GM18868 (cell line): Measurements from ENCODE around the gene KIF19.
"Not testable (repeated sequence)": the region's sequence is repeated elsewhere in the genome, so short reads cannot be mapped to it uniquely, and the experiment has no call there.

Experiments
- ATAC-seq: cut with Tn5 transposase; IDR thresholded peaks from one replicate; pipeline ENCODE4 v1.9.1; 2021; ENCODE audit warnings: mild to moderate bottlenecking, moderate library complexity; ENCODE audit not compliant: unreplicated experiment

The KIF19 gene

DNA sequence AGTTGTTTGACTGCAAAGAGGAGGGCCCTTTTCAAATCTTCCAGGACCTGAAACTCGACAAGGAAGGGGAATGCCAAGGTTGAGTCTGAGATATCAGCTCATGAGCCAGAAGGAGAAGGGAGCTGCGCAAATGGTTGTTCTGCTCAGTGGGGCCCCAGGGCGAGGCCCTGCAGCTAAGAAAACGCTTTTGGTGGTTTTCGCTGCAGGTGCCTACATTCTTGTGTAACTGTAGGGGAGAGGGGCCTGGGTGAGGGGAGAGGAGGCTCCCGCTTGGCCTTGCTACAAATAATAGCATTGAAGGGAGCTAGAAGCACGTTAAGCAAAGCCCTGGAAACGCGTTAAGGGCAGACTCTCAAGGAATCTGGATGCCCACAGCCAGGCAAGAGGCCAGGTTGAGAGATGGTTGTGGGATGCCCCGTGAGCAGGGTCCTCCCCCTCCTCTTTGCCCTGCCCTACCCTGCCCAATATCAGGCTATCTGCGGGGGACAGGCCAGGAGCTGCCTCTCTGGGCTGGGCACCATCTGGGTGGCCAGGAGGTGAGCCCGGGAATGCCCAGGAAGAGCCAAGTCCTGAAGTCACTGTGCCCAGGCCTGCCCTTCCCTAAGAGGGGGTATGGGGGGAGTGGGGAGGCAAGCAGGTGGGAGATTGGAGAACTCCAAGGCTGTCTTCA, 63.2 kb downstream of the KIF19 start:
- no peak for ATAC-seq

- no peak for ATAC-seq
These were observed 64.1 kb downstream of the KIF19 start for GRCh38 chr17:74389937-74390679.

- no peak for ATAC-seq
These were observed 64.9 kb downstream of the KIF19 start for GRCh38 chr17:74390680-74391653.

DNA sequence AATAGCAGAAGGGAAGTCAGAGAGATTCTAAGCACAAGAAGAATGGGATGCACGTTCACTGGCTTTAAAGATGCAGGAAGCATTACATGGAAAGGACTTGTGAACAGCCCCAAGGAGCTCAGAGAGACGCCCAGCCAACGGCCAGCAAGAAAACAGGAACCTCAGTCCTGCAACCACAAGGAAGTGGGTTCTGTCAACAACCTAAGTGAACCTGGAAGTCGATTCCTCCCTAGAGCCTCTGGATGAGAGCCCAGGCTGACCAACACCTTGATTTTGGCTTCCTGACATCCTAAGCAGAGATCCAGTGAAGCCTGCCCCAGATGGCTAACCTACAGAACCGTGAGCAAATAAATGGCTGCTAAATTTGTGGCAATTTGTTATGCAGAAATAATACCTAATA, 65.7 kb downstream of the KIF19 start:
- ATAC-seq = no peak

GRCh38 chr17:74392848-74393247, 66.8 kb downstream of the KIF19 start:
- ATAC-seq = no peak

DNA sequence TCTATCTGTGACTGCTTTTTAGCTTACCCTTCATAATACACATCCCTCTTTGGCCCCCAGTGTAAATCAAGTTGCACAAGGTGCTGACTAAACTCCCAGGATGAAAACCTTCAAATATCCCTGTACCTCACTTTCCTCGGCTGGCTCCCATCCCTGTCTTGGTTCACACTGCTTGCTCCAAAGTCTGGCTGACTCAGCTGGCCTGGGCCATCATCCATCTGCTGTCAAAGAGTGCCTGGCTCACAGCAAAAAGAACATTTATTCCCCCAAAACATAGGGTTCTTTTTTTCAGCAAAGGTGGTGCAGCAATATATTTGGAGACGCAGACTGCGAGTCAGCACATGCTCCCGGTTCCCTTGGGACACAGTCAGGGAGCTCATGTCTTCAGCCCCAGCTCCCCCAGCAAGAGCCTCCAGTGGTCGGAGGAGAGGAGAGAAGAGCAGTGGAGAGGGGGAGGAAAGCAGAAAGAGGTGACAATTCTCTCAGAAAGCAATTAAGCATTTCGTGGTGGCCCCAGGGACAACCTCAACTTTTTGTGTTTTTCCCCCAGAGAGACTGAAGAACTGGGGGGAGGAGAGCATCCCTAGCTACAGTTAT, 67.4 kb downstream of the KIF19 start:
- no peak for ATAC-seq

- ATAC-seq = no peak
These were observed 68.4 kb downstream of the KIF19 start for GRCh38 chr17:74394275-74394950.

DNA sequence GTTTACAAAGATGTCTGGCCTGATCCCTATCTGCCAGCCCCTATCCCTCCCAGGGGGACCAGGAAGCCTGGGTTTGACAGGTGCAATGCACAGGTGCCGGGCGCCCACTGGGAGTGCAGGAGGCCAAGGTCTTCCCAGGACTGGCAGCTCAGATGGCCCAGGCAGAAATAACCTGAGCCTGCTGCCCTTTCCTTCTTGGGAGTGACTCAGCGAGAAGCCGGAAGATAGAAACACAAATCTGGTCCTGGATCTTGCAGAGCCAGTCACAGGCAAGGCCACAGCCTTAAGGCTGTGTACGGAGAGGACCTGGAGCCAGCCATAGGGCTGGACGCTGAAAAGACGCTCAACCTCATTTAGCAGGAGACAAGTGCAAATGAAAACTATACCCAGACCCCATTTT, 69.0 kb downstream of the KIF19 start:
- ATAC-seq = no peak

GRCh38 chr17:74396567-74396966, 70.5 kb downstream of the KIF19 start:
- ATAC-seq = no peak

DNA sequence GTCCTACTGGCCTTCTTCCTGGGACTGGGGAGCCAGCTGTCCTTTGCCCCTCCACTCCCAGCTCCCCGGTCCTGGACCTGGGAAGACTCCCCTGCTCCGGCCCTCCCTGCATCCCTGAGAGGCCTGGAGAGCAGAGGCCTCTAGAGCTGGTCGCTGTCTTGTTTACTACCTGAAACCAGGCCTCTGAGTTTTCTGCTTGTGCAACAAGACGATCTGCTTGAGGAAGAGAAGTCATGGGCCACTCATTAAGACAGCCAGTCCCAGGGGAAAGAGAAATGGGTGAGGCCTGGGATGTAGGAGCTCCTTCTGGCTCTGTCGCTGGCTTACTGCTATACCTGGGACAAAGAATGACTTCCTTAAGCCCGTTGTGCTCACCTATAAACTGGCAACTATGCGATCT, 76.0 kb downstream of the KIF19 start:
- ATAC-seq = no peak

- ATAC-seq = no peak
These were observed 77.6 kb downstream of the KIF19 start for GRCh38 chr17:74403512-74404137.

- no peak for ATAC-seq
These were observed 78.2 kb downstream of the KIF19 start for GRCh38 chr17:74404218-74404617.

GRCh38 chr17:74404789-74405188, 78.8 kb downstream of the KIF19 start:
- no peak for ATAC-seq

DNA sequence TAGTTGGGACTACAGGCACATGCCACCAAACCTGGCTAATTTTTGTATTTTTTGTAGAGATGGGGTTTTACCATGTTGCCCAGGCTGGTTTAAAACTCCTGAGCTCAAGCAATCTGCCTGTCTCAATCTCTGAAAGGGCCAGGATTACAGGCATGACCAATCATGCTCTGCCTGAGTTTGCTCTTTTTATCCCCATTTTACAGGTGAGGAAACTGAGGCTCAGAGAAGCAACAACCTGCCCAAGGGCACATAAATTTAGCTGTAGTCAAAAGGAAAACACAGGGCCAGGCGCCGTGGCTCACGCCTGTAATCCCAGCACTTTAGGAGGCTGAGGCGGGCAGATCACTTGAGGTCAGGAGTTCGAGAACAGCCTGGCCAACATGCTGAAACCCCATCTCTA, 79.3 kb downstream of the KIF19 start:
- not testable (repeated sequence) for ATAC-seq
